NCI-H82 (cell line): ENCODE results near the gene RBMS3.
"Not testable (repeated sequence)": the region's sequence is repeated elsewhere in the genome, so short reads cannot be mapped to it uniquely, and the experiment has no call there.

Experiments
- DNase-seq: peaks from one replicate; lab custom pipeline; 2025; lab: John Stamatoyannopoulos, UW

Gene RBMS3

GRCh38 chr3:29385046-29385830, 104.4 kb downstream of the RBMS3 start:
- DNase-seq = peak; percentile 53

GRCh38 chr3:29389362-29389761, 108.5 kb downstream of the RBMS3 start:
- no peak for DNase-seq

- no peak for DNase-seq
Observed at GRCh38 chr3:29392625-29393388, 111.9 kb downstream of the RBMS3 start.

GRCh38 chr3:29393946-29394345, 113.1 kb downstream of the RBMS3 start:
- DNase-seq = not testable (repeated sequence)

- no peak for DNase-seq
Observed at GRCh38 chr3:29397406-29397805, 116.5 kb downstream of the RBMS3 start.

GRCh38 chr3:29398787-29399186, 117.9 kb downstream of the RBMS3 start:
- no peak for DNase-seq

- no peak for DNase-seq
Observed at GRCh38 chr3:29406291-29406832, 125.5 kb downstream of the RBMS3 start.

- DNase-seq = no peak
Observed at GRCh38 chr3:29408676-29409075, 127.8 kb downstream of the RBMS3 start.

- DNase-seq = no peak
Observed at GRCh38 chr3:29409409-29409808, 128.5 kb downstream of the RBMS3 start.

GRCh38 chr3:29410220-29410619, 129.3 kb downstream of the RBMS3 start:
- DNase-seq = peak; percentile 48

GRCh38 chr3:29410660-29411405, 130.0 kb downstream of the RBMS3 start:
- DNase-seq = no peak

- DNase-seq = no peak
Observed at GRCh38 chr3:29412110-29412509, 131.2 kb downstream of the RBMS3 start.

GRCh38 chr3:29414468-29415224, 133.8 kb downstream of the RBMS3 start:
- no peak for DNase-seq

GRCh38 chr3:29415482-29416223, 134.8 kb downstream of the RBMS3 start:
- DNase-seq = no peak

- no peak for DNase-seq
Observed at GRCh38 chr3:29416514-29416913, 135.6 kb downstream of the RBMS3 start.

GRCh38 chr3:29420106-29420505, 139.2 kb downstream of the RBMS3 start:
- no peak for DNase-seq

- peak; percentile 2 for DNase-seq
Observed at GRCh38 chr3:29426302-29427226, 145.7 kb downstream of the RBMS3 start.

- DNase-seq = no peak
Observed at GRCh38 chr3:29427266-29428103, 146.6 kb downstream of the RBMS3 start.
